ENCODE measurements around the gene BLVRB. TPM values are rescaled to one million over a fixed set of nuclear protein-coding genes. Genes with fewer than 3 reads are reported as not detected.

BLVRB gene
- total RNA-seq, 1 experiment from 2014 or later = 35.1 TPM

GRCh38 chr19:40512473-40513344, 47.2 kb upstream of the BLVRB start (continued):
- TF ChIP-seq NFE2L1 (CRISPR knock-in tag; IDR thresholded peaks at IDR 0.05) = peak; percentile 92
- TF ChIP-seq CREM (CRISPR knock-in tag; IDR thresholded peaks at IDR 0.05) = peak; percentile 78
- TF ChIP-seq MYBL2 (CRISPR knock-in tag; IDR thresholded peaks at IDR 0.05) = 0 out of 2 replicates have a peak, but pooled peaks have one; percentile 61
- TF ChIP-seq GTF2I (CRISPR knock-in tag; conservative IDR thresholded peaks at IDR 0.05) = no peak
- TF ChIP-seq EMX1 (CRISPR knock-in tag; IDR thresholded peaks at IDR 0.05) = no peak
- TF ChIP-seq ARID4B (CRISPR knock-in tag; IDR thresholded peaks at IDR 0.05; ENCODE audit: borderline replicate concordance) = peak; percentile 80; the same call in 1 of the 2 replicates
- TF ChIP-seq NFYB (CRISPR knock-in tag; conservative IDR thresholded peaks at IDR 0.05; ENCODE audit: low read depth) = peak; percentile 45
- TF ChIP-seq AFF4 (CRISPR knock-in tag; IDR thresholded peaks at IDR 0.05; ENCODE audit: borderline replicate concordance) = no peak
- TF ChIP-seq ZMAT4 (CRISPR knock-in tag; IDR thresholded peaks at IDR 0.05) = no peak
- no peak for TF ChIP-seq SOX15 (CRISPR knock-in tag; IDR thresholded peaks at IDR 0.05)
- peak; percentile 42 for TF ChIP-seq SP1 (CRISPR knock-in tag; conservative IDR thresholded peaks at IDR 0.05)
- no peak for TF ChIP-seq PRRX2 (CRISPR knock-in tag; IDR thresholded peaks at IDR 0.05)
- TF ChIP-seq ATF3 (CRISPR knock-in tag; conservative IDR thresholded peaks at IDR 0.05) = peak; percentile 67
- TF ChIP-seq TEAD1 (CRISPR knock-in tag; IDR thresholded peaks at IDR 0.05) = peak; percentile 84
- TF ChIP-seq AR (CRISPR knock-in tag; IDR thresholded peaks at IDR 0.05) = no peak
- TF ChIP-seq E2F1 (CRISPR knock-in tag; IDR thresholded peaks at IDR 0.05) = no peak; the same call in 1 of the 2 replicates
- no peak for TF ChIP-seq NFATC4 (CRISPR knock-in tag; IDR thresholded peaks at IDR 0.05)
- TF ChIP-seq ZBTB43 (CRISPR knock-in tag; IDR thresholded peaks at IDR 0.05) = peak; percentile 86; the same call in 1 of the 2 replicates
- TF ChIP-seq E2F4 (CRISPR knock-in tag; IDR thresholded peaks at IDR 0.05; ENCODE audit: borderline replicate concordance, low read depth) = peak; percentile 84; the same call in 1 of the 2 replicates
- no peak for TF ChIP-seq PREB (CRISPR knock-in tag; IDR thresholded peaks at IDR 0.05; ENCODE audit: borderline replicate concordance)
- TF ChIP-seq OVOL2 (CRISPR knock-in tag; IDR thresholded peaks at IDR 0.05; ENCODE audit: borderline replicate concordance) = no peak
